ENCODE data around the gene LSAMP.

DNA sequence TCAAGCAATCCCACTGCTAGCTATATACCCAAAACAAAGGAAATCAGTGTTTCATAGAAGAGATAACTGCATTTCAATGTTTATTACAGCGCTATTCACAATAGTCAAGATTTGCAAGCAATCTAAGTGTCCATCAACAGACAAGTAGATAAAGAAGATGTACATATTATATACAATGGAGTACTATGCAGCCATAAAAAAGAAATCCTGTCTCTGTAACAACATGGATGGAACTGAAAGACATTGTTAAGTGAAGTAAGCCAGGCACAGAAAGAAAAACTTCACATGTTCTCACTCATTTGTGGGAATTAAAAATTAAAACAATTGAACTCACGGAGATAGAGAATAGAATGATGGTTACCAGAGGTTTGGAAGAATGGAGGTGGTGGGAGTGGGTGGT is 89.2 kb downstream of the LSAMP start:
- TF ChIP-seq POLR2A (IDR thresholded peaks at IDR 0.05; ENCODE audit: low read depth, low read length) = no peak
- TF ChIP-seq, protein P1, sequence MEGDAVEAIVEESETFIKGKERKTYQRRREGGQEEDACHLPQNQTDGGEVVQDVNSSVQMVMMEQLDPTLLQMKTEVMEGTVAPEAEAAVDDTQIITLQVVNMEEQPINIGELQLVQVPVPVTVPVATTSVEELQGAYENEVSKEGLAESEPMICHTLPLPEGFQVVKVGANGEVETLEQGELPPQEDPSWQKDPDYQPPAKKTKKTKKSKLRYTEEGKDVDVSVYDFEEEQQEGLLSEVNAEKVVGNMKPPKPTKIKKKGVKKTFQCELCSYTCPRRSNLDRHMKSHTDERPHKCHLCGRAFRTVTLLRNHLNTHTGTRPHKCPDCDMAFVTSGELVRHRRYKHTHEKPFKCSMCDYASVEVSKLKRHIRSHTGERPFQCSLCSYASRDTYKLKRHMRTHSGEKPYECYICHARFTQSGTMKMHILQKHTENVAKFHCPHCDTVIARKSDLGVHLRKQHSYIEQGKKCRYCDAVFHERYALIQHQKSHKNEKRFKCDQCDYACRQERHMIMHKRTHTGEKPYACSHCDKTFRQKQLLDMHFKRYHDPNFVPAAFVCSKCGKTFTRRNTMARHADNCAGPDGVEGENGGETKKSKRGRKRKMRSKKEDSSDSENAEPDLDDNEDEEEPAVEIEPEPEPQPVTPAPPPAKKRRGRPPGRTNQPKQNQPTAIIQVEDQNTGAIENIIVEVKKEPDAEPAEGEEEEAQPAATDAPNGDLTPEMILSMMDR (IDR thresholded peaks at IDR 0.05; ENCODE audit: extremely low read depth in 1 of 2, insufficient read depth in 1 of 2, low read depth in 1 of 2, low read length in 2 of 2) = no peak
- no peak for TF ChIP-seq JUN (IDR thresholded peaks at IDR 0.05; ENCODE audit: borderline replicate concordance, insufficient read depth, insufficient read length, low read depth)
- TF ChIP-seq, protein P2, sequence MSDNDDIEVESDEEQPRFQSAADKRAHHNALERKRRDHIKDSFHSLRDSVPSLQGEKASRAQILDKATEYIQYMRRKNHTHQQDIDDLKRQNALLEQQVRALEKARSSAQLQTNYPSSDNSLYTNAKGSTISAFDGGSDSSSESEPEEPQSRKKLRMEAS (IDR thresholded peaks at IDR 0.05; ENCODE audit: insufficient read depth, insufficient read length) = no peak
- TF ChIP-seq EZH2 (IDR thresholded peaks at IDR 0.05; ENCODE audit: borderline replicate concordance, low read depth, low read length, severe bottlenecking) = no peak
- no peak for TF ChIP-seq POLR2AphosphoS5 (IDR thresholded peaks at IDR 0.05; ENCODE audit: insufficient read depth, low read depth, low read length)
- no peak for TF ChIP-seq MYC (IDR thresholded peaks at IDR 0.05; ENCODE audit: low read depth, low read length)
- TF ChIP-seq GATA2 (IDR thresholded peaks at IDR 0.05; ENCODE audit: insufficient read depth, insufficient read length, low read depth, low read length) = no peak
